Esophagus muscularis mucosa (tissue), 4 donors: ENCODE data around the gene AGBL1. TPM values are rescaled to one million over a fixed set of nuclear protein-coding genes. Genes with fewer than 3 reads are reported as not detected.

ENCODE experiments used
- DNase-seq: peaks from one replicate; pipeline ENCODE4 v3.0.0-alpha.2; 2017; ENCODE audit errors: extremely low spot score
- H3K27ac ChIP-seq, 4 donors: fragments of 200-600 bp; sonication (generic); replicated peaks in 1 of 4; 1 replicate in 3 of 4; 2 replicates in 1 of 4; pipeline ENCODE4 v1.5.1; 2016 to 2019; ENCODE audit warnings: mild to moderate bottlenecking in 1 of 4
- H3K27me3 ChIP-seq, 4 donors: fragments of 200-600 bp; sonication (generic); one replicate each; pipeline versions ENCODE4 v1.5.1 to v1.6.0; 2016 to 2019
- H3K36me3 ChIP-seq, 4 donors: fragments of 200-600 bp; sonication (generic); one replicate each; pipeline ENCODE4 v1.5.1; 2016 to 2019
- H3K4me1 ChIP-seq, 4 donors: fragments of 200-600 bp; sonication (generic); one replicate each; pipeline ENCODE4 v1.5.1; 2016 to 2019
- H3K4me3 ChIP-seq, 4 donors: fragments of 200-600 bp; sonication (generic); 1 replicate in 2 of 4; 2 replicates in 2 of 4; pipeline ENCODE4 v1.5.1; 2016 to 2019; ENCODE audit warnings: mild to moderate bottlenecking in 4 of 4, moderate library complexity in 1 of 4
- H3K9me3 ChIP-seq, 4 donors: fragments of 200-600 bp; sonication (generic); 1 replicate in 3 of 4; 2 replicates in 1 of 4; pipeline ENCODE4 v1.5.1; 2016 to 2019
- EP300 ChIP-seq: sonication (generic); formaldehyde crosslinking; IDR thresholded peaks from one replicate; pipeline ENCODE4 v1.6.1; 2017; ENCODE audit warnings: antibody characterized with exemption
- POLR2A ChIP-seq: fragments of 450-650 bp; IDR thresholded peaks from one replicate; pipeline ENCODE4 v1.6.1; 2017; ENCODE audit warnings: antibody characterized with exemption, moderate library complexity, mild to moderate bottlenecking, low read depth
- POLR2AphosphoS5 ChIP-seq, 2 donors: sonication (generic); formaldehyde crosslinking; IDR thresholded peaks; one replicate each; pipeline ENCODE4 v1.6.1; 2017; ENCODE audit warnings: antibody characterized with exemption in 2 of 2
- WGBS: methylation state at CpG from one replicate; pipeline ENCODE4 v1.1.5; 2018; 5-methylcytosine and 5-hydroxymethylcytosine counted together
- intact Hi-C: fragments of 100-400 bp; cut with DNase I; formaldehyde crosslinking; loops from one replicate; pipeline ENCODE4 v1.15.1; 2023
- total RNA-seq, 4 donors: library from RNA; depleted of rRNA; stranded (reverse); fragments of >200 nt; gene quantifications; one replicate each; pipeline versions ENCODE4 v1.1.0 to v1.2.1, GENCODE V29; 2016
- TF ChIP-seq, protein P1 (sequence below), 3 experiments: fragments of 200-600 bp in 2 of 3; fragments of 450-650 bp in 1 of 3; sonication (generic) in 2 of 3; IDR thresholded peaks; one replicate each; pipeline ENCODE4 v1.5.1; 2017 to 2019; ENCODE audit warnings: antibody characterized with exemption in 3 of 3, mild to moderate bottlenecking in 2 of 3, moderate library complexity in 1 of 3

Gene AGBL1
- total RNA-seq, 4 donors from 2014 or later, result 0.06 TPM; not detected in 3

DNA sequence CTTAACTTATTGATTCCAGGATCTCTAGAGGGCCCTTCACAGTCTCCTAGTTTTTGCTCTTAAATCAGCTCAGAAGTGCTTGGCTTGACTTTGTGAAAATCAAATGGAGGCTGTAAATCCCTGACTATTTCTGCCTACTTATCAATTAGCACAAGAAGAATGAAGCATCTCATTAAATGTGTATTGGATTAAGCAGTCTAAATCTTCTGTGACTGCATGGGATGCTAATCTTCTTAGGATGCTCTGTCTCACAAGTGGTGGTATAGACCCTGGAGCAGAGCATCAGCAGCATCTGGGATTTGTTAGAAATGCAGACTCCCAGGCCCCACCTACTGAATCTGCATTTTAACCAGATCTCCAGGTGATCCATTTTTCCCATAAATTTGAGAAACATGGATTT lies 488.7 kb downstream of the AGBL1 start:
- intact Hi-C loops, result no loop called here
- no peak overlapping the region for H3K27ac ChIP-seq
- no peaks in the 10 kb centered on the region for H3K4me1 ChIP-seq
- H3K9me3 ChIP-seq, result peaks cover 0 to 6% (median 2%) of the 10 kb centered on the region in 4 donors
- no peak overlapping the region for H3K4me3 ChIP-seq
- no peak for DNase-seq
- no peaks in the 10 kb centered on the region for H3K36me3 ChIP-seq
- TF ChIP-seq POLR2AphosphoS5 (IDR thresholded peaks at IDR 0.05), result no peak
- peaks cover 0 to 20% (median 0%) of the 10 kb centered on the region in 4 donors for H3K27me3 ChIP-seq

DNA sequence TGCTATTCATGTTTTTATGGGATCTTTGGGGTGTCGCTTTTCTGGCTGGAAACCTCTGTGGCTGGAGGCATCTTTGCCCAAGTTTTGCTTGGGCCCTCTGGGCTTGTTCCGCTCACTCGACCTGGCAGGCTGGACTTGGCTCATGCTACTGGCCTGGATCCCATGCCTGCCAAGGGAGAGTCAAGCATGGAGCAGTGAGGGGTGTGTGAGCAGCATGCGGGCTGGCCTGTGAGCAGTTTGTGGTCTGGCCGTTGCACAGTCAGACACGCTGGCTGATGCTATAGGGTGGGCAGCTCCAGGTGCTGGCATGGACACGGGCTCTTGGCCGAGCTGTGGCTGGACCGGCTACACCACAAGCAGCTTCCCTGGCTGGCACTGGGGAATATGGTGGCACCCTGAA lies 491.1 kb downstream of the AGBL1 start:
- Histone ChIP-seq H3K4me1 (no peaks in the 10 kb centered on the region), H3K9me3 (no peaks in the 10 kb centered on the region), H3K27me3 (peaks cover 0 to 20% (median 0%) of the 10 kb centered on the region in 4 donors), H3K27ac (no peak overlapping the region), H3K4me3 (no peak overlapping the region), H3K36me3 (no peaks in the 10 kb centered on the region)
- WGBS, result 94% methylated on average over 6 of the region's 9 CpGs
- intact Hi-C loops, result no loop called here
- no peak for DNase-seq
- TF ChIP-seq POLR2AphosphoS5 (IDR thresholded peaks at IDR 0.05) (no peak), EP300 (no peak)

DNA sequence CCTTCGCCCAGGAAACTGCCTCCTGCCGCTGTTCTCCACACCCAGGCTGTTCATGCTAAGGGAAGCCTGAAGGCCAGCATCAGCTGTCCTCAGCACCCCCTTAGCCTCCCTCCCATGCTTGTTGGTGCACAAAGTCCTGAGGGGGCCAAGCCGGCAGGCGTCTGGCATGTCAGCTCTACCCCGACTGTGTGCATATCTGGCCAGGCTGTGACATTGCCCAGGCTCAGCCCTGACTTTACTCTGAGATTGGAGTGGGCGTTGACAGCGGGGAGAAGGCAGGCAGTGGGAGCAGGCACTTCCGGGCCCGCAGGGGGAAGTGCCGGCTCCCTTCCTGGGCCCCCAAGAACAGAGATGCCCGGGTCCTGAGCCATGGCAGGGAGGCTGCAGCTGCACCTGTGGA lies 492.2 kb downstream of the AGBL1 start:
- intact Hi-C loops, result no loop called here
- Histone ChIP-seq H3K4me1 (no peaks in the 10 kb centered on the region), H3K36me3 (no peaks in the 10 kb centered on the region), H3K9me3 (peaks cover 0 to under 1% (median 0%) of the 10 kb centered on the region in 4 donors), H3K27me3 (peaks cover 0 to 20% (median 0%) of the 10 kb centered on the region in 4 donors), H3K4me3 (no peak overlapping the region), H3K27ac (no peak overlapping the region)
- DNase-seq, result no peak
- 95% methylated on average over 4 of the region's 11 CpGs for WGBS
- TF ChIP-seq EP300 (no peak), POLR2A (no peak), POLR2AphosphoS5 (IDR thresholded peaks at IDR 0.05) (no peak)
- TF ChIP-seq, protein P1, sequence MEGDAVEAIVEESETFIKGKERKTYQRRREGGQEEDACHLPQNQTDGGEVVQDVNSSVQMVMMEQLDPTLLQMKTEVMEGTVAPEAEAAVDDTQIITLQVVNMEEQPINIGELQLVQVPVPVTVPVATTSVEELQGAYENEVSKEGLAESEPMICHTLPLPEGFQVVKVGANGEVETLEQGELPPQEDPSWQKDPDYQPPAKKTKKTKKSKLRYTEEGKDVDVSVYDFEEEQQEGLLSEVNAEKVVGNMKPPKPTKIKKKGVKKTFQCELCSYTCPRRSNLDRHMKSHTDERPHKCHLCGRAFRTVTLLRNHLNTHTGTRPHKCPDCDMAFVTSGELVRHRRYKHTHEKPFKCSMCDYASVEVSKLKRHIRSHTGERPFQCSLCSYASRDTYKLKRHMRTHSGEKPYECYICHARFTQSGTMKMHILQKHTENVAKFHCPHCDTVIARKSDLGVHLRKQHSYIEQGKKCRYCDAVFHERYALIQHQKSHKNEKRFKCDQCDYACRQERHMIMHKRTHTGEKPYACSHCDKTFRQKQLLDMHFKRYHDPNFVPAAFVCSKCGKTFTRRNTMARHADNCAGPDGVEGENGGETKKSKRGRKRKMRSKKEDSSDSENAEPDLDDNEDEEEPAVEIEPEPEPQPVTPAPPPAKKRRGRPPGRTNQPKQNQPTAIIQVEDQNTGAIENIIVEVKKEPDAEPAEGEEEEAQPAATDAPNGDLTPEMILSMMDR (IDR thresholded peaks at IDR 0.05), result no peak

DNA sequence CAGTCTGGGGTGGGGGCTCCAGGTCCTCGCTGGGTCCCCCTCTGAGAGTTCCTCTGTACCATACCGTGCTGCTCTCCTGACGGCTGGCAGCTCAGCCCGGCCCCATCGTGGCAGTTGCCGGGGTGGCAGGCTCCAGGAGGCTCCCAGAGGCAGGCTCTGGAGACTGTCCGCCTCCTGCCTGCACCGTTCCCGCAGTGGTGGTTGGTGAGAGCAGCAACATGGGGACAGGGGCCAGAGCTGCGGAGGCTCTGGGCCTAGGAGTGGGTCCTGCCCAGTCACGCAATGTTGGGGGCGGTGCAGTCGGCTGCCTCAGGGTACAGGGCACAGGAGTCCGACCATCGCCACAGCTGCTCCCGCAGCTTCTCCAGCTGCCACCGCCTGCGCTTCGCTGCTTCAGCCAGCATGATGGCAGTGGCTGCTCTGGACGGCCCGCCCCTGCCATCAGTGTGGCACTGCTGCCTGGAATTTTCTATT lies 492.7 kb downstream of the AGBL1 start:
- WGBS, result 91% methylated on average over 11 of the region's 21 CpGs

DNA sequence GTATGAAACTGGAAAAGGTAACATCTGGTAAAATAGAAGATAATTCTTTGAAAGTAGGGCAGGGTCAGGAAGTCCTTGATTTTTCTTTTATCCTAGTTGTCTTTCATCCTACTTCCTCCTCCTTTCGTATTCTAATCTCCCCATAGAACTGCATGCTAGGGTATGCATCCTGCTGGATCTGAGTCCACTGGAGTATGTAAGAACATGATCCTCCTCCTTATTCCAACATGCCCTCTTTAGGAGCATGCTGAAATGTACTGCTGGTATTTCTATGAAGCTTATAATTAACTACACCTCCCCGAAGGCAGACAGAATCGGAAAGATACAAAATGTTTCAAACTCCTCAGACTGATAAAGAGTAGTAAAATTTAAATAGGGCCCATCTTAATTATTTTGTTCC lies 493.8 kb downstream of the AGBL1 start:
- H3K4me3 ChIP-seq, result no peak overlapping the region
- WGBS, result 81% methylated on average over 3 of the region's 3 CpGs
- DNase-seq, result no peak
- peaks cover 0 to 6% (median 2%) of the 10 kb centered on the region in 4 donors for H3K9me3 ChIP-seq
- TF ChIP-seq POLR2AphosphoS5 (IDR thresholded peaks at IDR 0.05) (no peak), EP300 (no peak)
- H3K27ac ChIP-seq, result no peak overlapping the region
- H3K36me3 ChIP-seq, result no peaks in the 10 kb centered on the region
- intact Hi-C loops, result no loop called here
- peaks cover 0 to 20% (median 0%) of the 10 kb centered on the region in 4 donors for H3K27me3 ChIP-seq
- H3K4me1 ChIP-seq, result no peaks in the 10 kb centered on the region

More for the DNA sequence above, 492.7 kb downstream of the AGBL1 start:
- Histone ChIP-seq H3K4me3 (no peak overlapping the region), H3K36me3 (no peaks in the 10 kb centered on the region), H3K9me3 (peaks cover 0 to 4% (median under 1%) of the 10 kb centered on the region in 4 donors), H3K4me1 (no peaks in the 10 kb centered on the region), H3K27ac (no peak overlapping the region), H3K27me3 (peaks cover 0 to 20% (median 0%) of the 10 kb centered on the region in 4 donors)
- intact Hi-C loops, result no loop called here
- DNase-seq, result no peak
- TF ChIP-seq POLR2AphosphoS5 (IDR thresholded peaks at IDR 0.05), result no peak
- TF ChIP-seq EP300, result no peak
- TF ChIP-seq POLR2A, result no peak

DNA sequence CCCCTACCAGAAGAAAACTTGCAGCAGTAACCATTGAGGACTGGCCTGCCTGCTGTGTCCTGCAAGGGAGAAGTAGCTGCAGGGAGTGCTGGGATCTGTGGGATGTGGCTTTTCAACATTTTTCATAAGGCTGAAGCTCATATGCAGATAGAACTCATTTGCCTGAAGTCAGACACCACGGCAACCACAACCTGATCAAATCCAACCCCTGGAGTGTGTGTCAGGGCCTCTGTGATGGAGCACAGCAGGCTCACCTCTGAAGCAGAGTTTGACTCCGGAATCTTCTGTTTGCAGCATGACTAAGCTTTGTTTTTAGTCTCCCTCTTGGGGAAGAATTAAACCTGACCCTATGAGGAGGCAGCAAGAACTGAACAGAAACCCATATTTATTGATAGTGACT lies 508.7 kb downstream of the AGBL1 start:
- no peaks in the 10 kb centered on the region for H3K27me3 ChIP-seq
- no peaks in the 10 kb centered on the region for H3K9me3 ChIP-seq
- H3K36me3 ChIP-seq, result no peaks in the 10 kb centered on the region
- H3K4me3 ChIP-seq, result no peak overlapping the region
- no peak for TF ChIP-seq POLR2AphosphoS5 (IDR thresholded peaks at IDR 0.05)
- TF ChIP-seq EP300, result no peak
- TF ChIP-seq POLR2A, result no peak
- TF ChIP-seq, protein P1 (IDR thresholded peaks at IDR 0.05), result no peak
- no peak for DNase-seq
- H3K27ac ChIP-seq, result no peak overlapping the region
- WGBS, result 39% methylated on average over 2 of the region's 2 CpGs
- intact Hi-C loops, result no loop called here
- peaks cover 0 to 7% (median 3%) of the 10 kb centered on the region in 4 donors for H3K4me1 ChIP-seq

DNA sequence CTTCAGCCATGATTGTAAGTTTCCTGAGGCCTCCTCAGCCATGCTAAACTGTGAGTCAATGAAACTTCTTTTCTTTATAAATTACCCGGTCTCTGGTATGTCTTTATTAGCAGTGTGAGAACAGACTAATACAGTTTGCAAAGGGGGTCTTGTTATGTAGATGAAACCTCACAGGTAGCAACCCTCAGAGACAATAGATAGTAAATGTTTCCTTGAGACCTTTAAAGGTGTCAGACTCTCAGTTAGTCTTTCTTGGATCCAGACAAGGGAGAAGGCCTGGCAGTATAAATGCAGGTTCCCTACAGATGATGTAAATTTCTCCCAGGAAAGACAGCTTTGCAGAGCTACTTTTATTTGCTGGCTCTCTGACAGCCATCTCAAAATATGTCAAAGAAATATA lies 510.8 kb downstream of the AGBL1 start:
- Histone ChIP-seq H3K27ac (no peak overlapping the region), H3K27me3 (no peaks in the 10 kb centered on the region), H3K9me3 (no peaks in the 10 kb centered on the region), H3K4me3 (no peak overlapping the region), H3K36me3 (no peaks in the 10 kb centered on the region), H3K4me1 (peaks cover 0 to 7% (median 3%) of the 10 kb centered on the region in 4 donors)
- no peak for DNase-seq
- WGBS, result 91% methylated on average over 1 of the region's 1 CpG
- intact Hi-C loops, result no loop called here
- TF ChIP-seq, protein P1 (IDR thresholded peaks at IDR 0.05), result no peak
